Activated CD8-positive, alpha-beta memory T cell treated with anti-CD3 and anti-CD28 coated beads, Interleukin-2, amount 10 ng/mL, durations not matched to agents 7 days and 5 days (primary cell): ENCODE data around the gene ZBTB49. TPM values are rescaled to one million over a fixed set of nuclear protein-coding genes. Genes with fewer than 3 reads are reported as not detected.

Source experiments
- ATAC-seq: fragments of 150-1000 bp; cut with Tn5 transposase; one replicate; pipeline ENCODE4 v1.10.0; 2021; ENCODE audit warnings: moderate library complexity
- CTCF ChIA-PET: fragments of 350-600 bp; sonication (Branson Sonifier 250); formaldehyde crosslinking; loops from one replicate; lab custom pipeline; 2021; ENCODE audit warnings: antibody characterized with exemption; lab: Charles Lee
- DNase-seq: peaks from one replicate; pipeline ENCODE4 v3.0.0-alpha.2; 2020
- H3K27ac Mint-ChIP-seq: one replicate; pipeline ENCODE4 v1.8.0; 2021; ENCODE audit warnings: mild to moderate bottlenecking, mixed read lengths
- H3K27me3 Mint-ChIP-seq: one replicate; pipeline ENCODE4 v1.8.0; 2021; ENCODE audit warnings: mixed read lengths
- H3K36me3 Mint-ChIP-seq: one replicate; pipeline ENCODE4 v1.8.0; 2021; ENCODE audit warnings: mild to moderate bottlenecking, mixed read lengths
- H3K4me1 Mint-ChIP-seq: one replicate; pipeline ENCODE4 v1.8.0; 2021; ENCODE audit warnings: mixed read lengths
- H3K4me3 Mint-ChIP-seq: one replicate; pipeline ENCODE4 v1.8.0; 2021; ENCODE audit warnings: mild to moderate bottlenecking, moderate library complexity, mixed read lengths
- H3K9me3 Mint-ChIP-seq: one replicate; pipeline ENCODE4 v1.8.0; 2022; ENCODE audit warnings: low read depth, mixed read lengths
- total RNA-seq, 2 experiments: library from RNA; stranded (reverse); gene quantifications; one replicate each; pipeline ENCODE4 v1.2.3, GENCODE V29; 2021

The ZBTB49 gene
- total RNA-seq, 2 experiments from 2014 or later = 4.8 to 8.1 TPM

DNA sequence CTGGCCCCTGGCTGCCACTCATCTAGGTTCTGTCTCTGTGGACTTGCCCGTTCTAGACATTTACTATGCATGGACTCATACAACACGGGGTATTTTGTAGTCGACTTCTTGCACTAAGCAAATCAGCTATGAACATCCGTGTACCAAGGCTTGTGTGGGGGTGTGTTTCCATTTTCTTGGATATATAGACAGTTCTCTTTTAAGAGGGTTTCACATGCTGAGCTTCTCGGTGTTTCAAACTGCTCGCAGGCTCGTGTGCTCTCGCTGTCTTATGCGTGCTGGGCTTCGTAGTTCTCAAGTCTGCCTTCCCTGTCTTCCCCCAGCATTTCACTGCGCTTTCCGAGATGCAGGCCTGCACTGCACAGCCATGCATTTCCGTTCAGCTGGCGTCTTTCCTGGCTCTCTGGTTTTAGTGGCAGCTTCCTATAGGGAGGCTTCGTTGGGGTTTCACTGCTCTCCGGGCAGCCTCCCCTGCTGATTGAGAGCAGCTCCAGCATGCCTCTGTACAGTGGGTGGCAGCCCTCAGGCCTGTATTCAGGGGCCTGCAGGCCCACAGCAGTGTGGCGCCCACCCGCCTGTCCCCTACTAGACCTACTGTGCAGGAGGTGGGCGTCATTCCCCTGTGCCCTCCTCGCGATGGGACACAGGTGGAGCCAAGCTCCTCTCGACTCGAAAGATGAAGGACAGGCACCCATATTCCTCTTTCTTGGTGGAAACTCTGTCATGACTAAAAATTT lies 27.6 kb downstream of the ZBTB49 start:
- ATAC-seq (no peak), DNase-seq (no peak)
- H3K9me3 Mint-ChIP-seq = no peaks in the 10 kb centered on the region
- H3K27ac Mint-ChIP-seq = no peak overlapping the region
- no peaks in the 10 kb centered on the region for H3K27me3 Mint-ChIP-seq
- H3K4me1 Mint-ChIP-seq = no peaks in the 10 kb centered on the region
- CTCF ChIA-PET = no interaction called here
- no peak overlapping the region for H3K4me3 Mint-ChIP-seq
- H3K36me3 Mint-ChIP-seq = peaks cover 5% of the 10 kb centered on the region

DNA sequence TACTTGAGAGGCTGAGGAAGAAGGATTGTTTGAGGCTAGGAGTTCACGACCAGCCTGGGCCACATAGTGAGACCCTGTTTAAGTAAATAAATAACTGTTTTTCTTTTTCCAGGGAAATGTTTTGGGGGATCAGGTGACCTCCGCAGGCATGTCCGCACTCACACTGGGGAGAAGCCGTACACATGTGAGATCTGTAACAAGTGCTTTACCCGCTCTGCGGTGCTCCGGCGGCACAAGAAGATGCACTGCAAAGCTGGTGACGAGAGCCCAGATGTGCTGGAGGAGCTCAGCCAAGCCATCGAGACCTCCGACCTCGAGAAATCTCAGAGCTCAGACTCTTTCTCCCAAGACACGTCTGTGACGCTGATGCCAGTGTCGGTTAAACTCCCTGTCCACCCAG lies 30.5 kb downstream of the ZBTB49 start:
- CTCF ChIA-PET = no interaction called here
- Mint-ChIP-seq H3K9me3 (no peaks in the 10 kb centered on the region), H3K36me3 (peaks cover 5% of the 10 kb centered on the region), H3K27me3 (no peaks in the 10 kb centered on the region), H3K4me1 (no peaks in the 10 kb centered on the region), H3K27ac (no peak overlapping the region), H3K4me3 (no peak overlapping the region)
- ATAC-seq (no peak), DNase-seq (no peak)

- H3K4me3 Mint-ChIP-seq = no peak overlapping the region
- no peak overlapping the region for H3K27ac Mint-ChIP-seq
- DNase-seq (no peak), ATAC-seq (no peak)
- CTCF ChIA-PET = no interaction called here
- no peaks in the 10 kb centered on the region for H3K9me3 Mint-ChIP-seq
- H3K27me3 Mint-ChIP-seq = no peaks in the 10 kb centered on the region
- no peaks in the 10 kb centered on the region for H3K4me1 Mint-ChIP-seq
- H3K36me3 Mint-ChIP-seq = peaks cover 5% of the 10 kb centered on the region
These were observed 31.1 kb downstream of the ZBTB49 start for GRCh38 chr4:4320951-4321714.

DNA sequence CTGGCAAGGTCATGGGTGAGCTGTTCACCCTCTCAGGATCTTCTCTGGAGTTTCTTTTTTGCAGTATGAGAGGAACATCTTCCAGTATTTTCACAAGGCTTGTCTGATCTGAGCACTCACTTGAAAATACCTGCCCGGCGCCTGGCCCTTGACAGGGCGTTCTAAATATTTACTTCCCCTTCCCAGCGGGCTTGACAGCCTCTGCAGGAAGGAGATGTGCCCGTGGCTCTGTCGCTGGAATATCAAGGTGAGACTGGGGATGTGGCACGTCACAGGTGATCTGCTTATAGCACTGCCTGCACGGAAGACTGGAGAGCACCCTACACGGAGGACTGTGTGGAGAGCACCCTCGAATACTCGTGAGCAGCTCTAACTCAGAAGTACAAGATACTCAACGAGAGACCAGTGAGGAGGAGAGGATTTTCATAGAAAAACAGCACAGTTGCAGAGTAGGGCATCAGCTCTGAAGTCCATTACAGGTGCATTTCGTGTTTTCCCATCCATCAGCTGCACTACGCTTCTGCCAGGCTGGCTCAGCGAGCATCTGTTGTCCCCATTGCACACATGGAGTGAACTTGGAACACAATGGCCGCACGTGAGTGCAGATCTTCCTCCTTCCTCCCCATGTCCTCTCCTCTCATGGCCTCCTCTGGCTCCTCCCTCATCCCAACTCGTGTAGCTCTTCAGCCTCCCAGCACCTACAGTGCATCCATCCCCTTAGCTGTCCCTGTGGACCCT lies 32.1 kb downstream of the ZBTB49 start:
- H3K4me1 Mint-ChIP-seq = no peaks in the 10 kb centered on the region
- H3K27me3 Mint-ChIP-seq = no peaks in the 10 kb centered on the region
- H3K9me3 Mint-ChIP-seq = no peaks in the 10 kb centered on the region
- CTCF ChIA-PET = no interaction called here
- H3K27ac Mint-ChIP-seq = no peak overlapping the region
- no peak overlapping the region for H3K4me3 Mint-ChIP-seq
- DNase-seq (no peak), ATAC-seq (no peak)
- H3K36me3 Mint-ChIP-seq = peaks cover 5% of the 10 kb centered on the region

DNA sequence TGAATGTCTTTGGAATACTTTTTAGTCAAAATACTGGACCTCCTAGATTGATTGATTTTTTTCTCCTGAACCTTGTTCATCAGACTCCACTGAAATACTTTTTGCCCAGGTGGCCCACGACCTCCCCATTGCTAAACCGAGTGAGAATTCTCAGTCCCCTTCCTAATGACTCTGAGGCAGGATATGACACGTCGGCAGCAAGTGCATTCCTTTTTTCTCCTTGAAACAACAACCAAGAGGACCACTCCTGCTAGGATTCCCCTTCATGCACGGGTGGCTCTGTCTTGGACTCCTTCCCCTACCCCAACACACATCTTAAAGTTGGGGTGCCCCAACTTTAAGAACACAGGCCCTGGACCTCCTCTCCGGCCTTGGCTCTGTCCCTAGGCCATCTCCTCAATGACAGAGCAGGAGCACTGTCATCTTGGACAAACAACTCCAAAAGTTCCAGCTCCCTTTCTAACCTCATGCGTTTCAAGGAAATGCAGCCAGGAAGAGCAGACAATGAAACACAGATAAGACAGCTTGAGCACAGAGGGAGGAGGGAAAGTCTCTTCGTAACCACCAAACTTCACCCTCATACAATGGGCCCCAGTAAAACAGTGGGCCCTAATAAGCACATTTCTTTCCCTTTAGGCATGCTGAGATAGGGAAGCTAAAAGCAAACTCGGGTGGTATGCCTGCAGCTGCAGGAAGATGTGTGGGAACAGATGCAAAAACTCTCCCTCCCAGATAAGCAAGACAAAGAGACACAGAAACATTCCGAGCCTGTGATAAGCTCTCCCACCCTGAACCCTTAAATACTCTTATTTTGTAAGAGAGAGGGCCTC lies 33.9 kb downstream of the ZBTB49 start:
- no peak for ATAC-seq
- H3K4me3 Mint-ChIP-seq = no peak overlapping the region
- no peak for DNase-seq
- H3K4me1 Mint-ChIP-seq = no peaks in the 10 kb centered on the region
- no peaks in the 10 kb centered on the region for H3K27me3 Mint-ChIP-seq
- no peaks in the 10 kb centered on the region for H3K9me3 Mint-ChIP-seq
- CTCF ChIA-PET = no interaction called here
- H3K27ac Mint-ChIP-seq = no peak overlapping the region
- H3K36me3 Mint-ChIP-seq = peaks cover 5% of the 10 kb centered on the region

GRCh38 chr4:4325321-4325720 lies 35.3 kb downstream of the ZBTB49 start:
- H3K9me3 Mint-ChIP-seq = no peaks in the 10 kb centered on the region
- no peaks in the 10 kb centered on the region for H3K4me1 Mint-ChIP-seq
- no peak for ATAC-seq
- H3K27me3 Mint-ChIP-seq = no peaks in the 10 kb centered on the region
- H3K27ac Mint-ChIP-seq = no peak overlapping the region
- DNase-seq = no peak
- H3K4me3 Mint-ChIP-seq = no peak overlapping the region
- CTCF ChIA-PET = no interaction called here
- H3K36me3 Mint-ChIP-seq = peaks cover 5% of the 10 kb centered on the region

GRCh38 chr4:4326166-4326565 lies 36.1 kb downstream of the ZBTB49 start:
- no peak overlapping the region for H3K27ac Mint-ChIP-seq
- peaks cover 4% of the 10 kb centered on the region for H3K36me3 Mint-ChIP-seq
- H3K4me1 Mint-ChIP-seq = no peaks in the 10 kb centered on the region
- DNase-seq (no peak), ATAC-seq (no peak)
- no peak overlapping the region for H3K4me3 Mint-ChIP-seq
- no peaks in the 10 kb centered on the region for H3K27me3 Mint-ChIP-seq
- CTCF ChIA-PET = no interaction called here
- no peaks in the 10 kb centered on the region for H3K9me3 Mint-ChIP-seq

- Mint-ChIP-seq H3K9me3 (no peaks in the 10 kb centered on the region), H3K27ac (no peak overlapping the region), H3K4me3 (no peak overlapping the region), H3K4me1 (no peaks in the 10 kb centered on the region), H3K36me3 (no peaks in the 10 kb centered on the region), H3K27me3 (no peaks in the 10 kb centered on the region)
- CTCF ChIA-PET = no interaction called here
- DNase-seq = no peak
- no peak for ATAC-seq
These were observed 37.6 kb downstream of the ZBTB49 start for GRCh38 chr4:4327652-4328121.

GRCh38 chr4:4328206-4328605 lies 38.2 kb downstream of the ZBTB49 start:
- no peaks in the 10 kb centered on the region for H3K27me3 Mint-ChIP-seq

DNA sequence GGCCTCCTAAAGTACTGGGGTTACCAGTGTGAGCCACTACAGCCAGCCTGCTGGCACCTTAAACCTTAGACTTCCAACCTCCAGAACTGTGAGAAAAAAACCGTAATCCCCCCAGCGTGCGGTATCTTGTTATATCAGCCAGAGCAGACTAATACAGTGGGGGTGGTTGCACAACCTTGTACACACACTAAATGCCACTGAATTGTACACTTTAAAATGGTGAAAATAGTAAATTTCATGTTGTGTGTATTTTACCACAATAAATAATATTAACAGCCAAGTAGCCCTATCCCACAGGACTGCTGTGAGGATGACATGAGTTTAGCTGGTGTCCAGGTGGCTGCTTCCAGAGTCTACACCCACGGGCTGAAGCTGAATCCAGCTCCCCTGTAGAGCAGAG lies 38.8 kb downstream of the ZBTB49 start:
- ATAC-seq (no peak), DNase-seq (no peak)
- H3K27me3 Mint-ChIP-seq = no peaks in the 10 kb centered on the region
- no peak overlapping the region for H3K27ac Mint-ChIP-seq
- H3K4me1 Mint-ChIP-seq = no peaks in the 10 kb centered on the region
- no peaks in the 10 kb centered on the region for H3K9me3 Mint-ChIP-seq
- H3K36me3 Mint-ChIP-seq = no peaks in the 10 kb centered on the region
- CTCF ChIA-PET = interaction anchor here (0.6 to 0.9 kb wide), 2 partner anchors 69 to 78 kb away, joined by 4 to 6 read pairs; no protein-coding TSS in a partner anchor
- no peak overlapping the region for H3K4me3 Mint-ChIP-seq

More at GRCh38 chr4:4328206-4328605, 38.2 kb downstream of the ZBTB49 start:
- Mint-ChIP-seq H3K27ac (no peak overlapping the region), H3K4me1 (no peaks in the 10 kb centered on the region), H3K4me3 (no peak overlapping the region), H3K9me3 (no peaks in the 10 kb centered on the region), H3K36me3 (no peaks in the 10 kb centered on the region)
- DNase-seq = no peak
- no peak for ATAC-seq
- CTCF ChIA-PET = no interaction called here

DNA sequence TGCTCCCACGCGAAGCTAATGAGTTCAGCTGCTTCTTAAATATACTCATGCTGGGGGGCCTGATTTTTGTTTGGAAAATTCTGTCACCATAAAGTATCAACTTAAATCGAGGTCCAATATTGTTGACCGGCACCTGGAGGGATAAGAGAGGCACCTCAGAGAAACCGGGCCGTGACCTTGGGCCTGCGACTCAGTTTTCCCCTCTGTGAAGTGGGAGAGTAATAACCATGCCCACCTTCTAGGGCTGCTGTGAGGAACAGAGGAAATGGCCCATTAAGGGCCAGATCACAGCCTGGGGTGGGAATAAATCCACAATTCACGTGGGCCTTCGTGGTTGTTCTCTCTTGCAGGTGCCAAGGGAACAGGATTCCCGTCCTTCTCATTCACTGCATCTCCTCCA lies 39.4 kb downstream of the ZBTB49 start:
- Mint-ChIP-seq H3K9me3 (no peaks in the 10 kb centered on the region), H3K36me3 (no peaks in the 10 kb centered on the region), H3K4me3 (no peak overlapping the region), H3K27me3 (no peaks in the 10 kb centered on the region), H3K4me1 (no peaks in the 10 kb centered on the region), H3K27ac (no peak overlapping the region)
- ATAC-seq (no peak), DNase-seq (no peak)
- CTCF ChIA-PET = interaction anchor here (0.6 to 0.9 kb wide), 2 partner anchors 69 to 79 kb away, joined by 4 to 6 read pairs; no protein-coding TSS in a partner anchor

DNA sequence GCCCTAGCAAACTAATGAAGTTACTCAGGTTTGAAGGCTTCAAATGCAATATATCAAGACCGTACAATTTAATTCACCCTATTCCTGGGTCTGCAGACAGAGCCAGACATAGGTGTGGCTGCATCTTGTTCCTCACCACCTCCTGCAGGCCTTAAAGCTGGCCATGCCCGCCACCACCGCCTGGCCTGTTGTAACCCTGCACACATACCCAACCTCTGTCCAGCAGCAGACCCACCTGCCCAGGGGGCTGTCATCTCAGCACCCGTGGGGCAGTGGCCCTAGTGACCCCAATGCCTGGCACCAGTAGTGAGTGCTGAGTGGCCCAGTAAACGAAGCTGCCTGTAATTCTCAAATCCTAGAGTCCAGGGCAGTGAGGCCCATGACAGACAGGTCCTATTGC lies 40.7 kb downstream of the ZBTB49 start:
- CTCF ChIA-PET = interaction anchor here (1.4 to 6.6 kb wide), 3 partner anchors 57 to 77 kb away, joined by 3 to 58 read pairs (median 5); no protein-coding TSS in a partner anchor
- peaks cover 3% of the 10 kb centered on the region for H3K4me1 Mint-ChIP-seq
- DNase-seq = no peak
- H3K9me3 Mint-ChIP-seq = no peaks in the 10 kb centered on the region
- H3K36me3 Mint-ChIP-seq = no peaks in the 10 kb centered on the region
- H3K27ac Mint-ChIP-seq = no peak overlapping the region
- H3K4me3 Mint-ChIP-seq = no peak overlapping the region
- H3K27me3 Mint-ChIP-seq = no peaks in the 10 kb centered on the region
- ATAC-seq = no peak
